ENCODE measurements around the gene TUT1. TPM values are rescaled to one million over a fixed set of nuclear protein-coding genes. Genes with fewer than 3 reads are reported as not detected.
A peak's percentile ranks its signal among the peaks of the same experiment; 100 is the strongest.

Gene TUT1
- total RNA-seq, 3 donors from 2014 or later (not counting 1 experiment from before 2014, with no cell fraction given) = 20.0 to 28.9 (median 26.2) TPM

DNA sequence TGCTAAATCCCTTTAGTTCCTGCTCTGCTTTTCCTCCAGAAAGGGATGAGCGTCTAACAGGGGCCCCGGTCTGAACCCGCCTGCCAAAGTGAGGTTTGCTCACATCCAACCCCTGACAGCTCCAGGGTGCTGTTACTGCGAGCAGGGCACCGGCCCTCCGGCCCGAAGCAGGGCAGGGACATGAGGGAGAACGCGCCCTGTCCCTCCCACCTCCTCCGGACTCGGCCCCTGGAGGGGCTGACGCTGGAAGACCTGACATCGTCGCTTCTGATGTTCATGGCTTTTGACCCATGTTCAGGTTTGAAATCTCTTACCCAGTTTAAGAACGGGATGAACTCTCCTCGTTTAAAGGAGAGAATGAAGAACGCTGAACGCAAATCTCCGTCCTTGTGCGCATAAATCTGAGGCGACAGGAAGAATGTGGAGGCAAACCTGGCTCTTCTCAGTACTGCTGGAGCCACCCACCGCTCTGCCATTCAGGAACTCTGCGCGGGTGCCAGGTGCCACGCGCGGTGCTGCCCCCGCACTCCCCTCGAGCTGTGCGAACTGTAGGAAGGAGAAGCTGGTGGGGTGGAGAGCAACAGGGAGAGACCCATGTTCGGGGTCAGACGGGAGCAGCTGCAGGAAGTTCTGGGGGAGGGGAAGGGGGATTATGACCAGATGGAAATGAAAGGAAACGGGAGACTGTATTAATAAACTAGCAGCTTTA is 16.8 kb downstream of the TUT1 start:
- Histone ChIP-seq H3K27ac (ENCODE audit: low read length) (peak overlapping the region; percentile 59), H3K9me3 (ENCODE audit: control insufficient read depth, insufficient read depth, low read length) (no peaks in the 10 kb centered on the region), H3K27me3 (ENCODE audit: control insufficient read depth, insufficient read depth, low read length) (no peaks in the 10 kb centered on the region), H3K4me3 (ENCODE audit: low read length) (peak overlapping the region; percentile 94), H3K36me3 (ENCODE audit: control insufficient read depth, insufficient read depth, low read length) (peaks cover 38% of the 10 kb centered on the region), H3K4me1 (ENCODE audit: control insufficient read depth, insufficient read depth, low read length) (peaks cover 27% of the 10 kb centered on the region)
- peak; percentile 1 to 6 (median 4) for ATAC-seq
- TF ChIP-seq, protein P1, sequence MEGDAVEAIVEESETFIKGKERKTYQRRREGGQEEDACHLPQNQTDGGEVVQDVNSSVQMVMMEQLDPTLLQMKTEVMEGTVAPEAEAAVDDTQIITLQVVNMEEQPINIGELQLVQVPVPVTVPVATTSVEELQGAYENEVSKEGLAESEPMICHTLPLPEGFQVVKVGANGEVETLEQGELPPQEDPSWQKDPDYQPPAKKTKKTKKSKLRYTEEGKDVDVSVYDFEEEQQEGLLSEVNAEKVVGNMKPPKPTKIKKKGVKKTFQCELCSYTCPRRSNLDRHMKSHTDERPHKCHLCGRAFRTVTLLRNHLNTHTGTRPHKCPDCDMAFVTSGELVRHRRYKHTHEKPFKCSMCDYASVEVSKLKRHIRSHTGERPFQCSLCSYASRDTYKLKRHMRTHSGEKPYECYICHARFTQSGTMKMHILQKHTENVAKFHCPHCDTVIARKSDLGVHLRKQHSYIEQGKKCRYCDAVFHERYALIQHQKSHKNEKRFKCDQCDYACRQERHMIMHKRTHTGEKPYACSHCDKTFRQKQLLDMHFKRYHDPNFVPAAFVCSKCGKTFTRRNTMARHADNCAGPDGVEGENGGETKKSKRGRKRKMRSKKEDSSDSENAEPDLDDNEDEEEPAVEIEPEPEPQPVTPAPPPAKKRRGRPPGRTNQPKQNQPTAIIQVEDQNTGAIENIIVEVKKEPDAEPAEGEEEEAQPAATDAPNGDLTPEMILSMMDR (IDR thresholded peaks at IDR 0.05) = no peak
- H3K4me1 Mint-ChIP-seq = peaks cover 36 to 54% of the 10 kb centered on the region in 2 donors
- peak in 1 of 2 donors; percentile 44 for DNase-seq
- no peaks in the 10 kb centered on the region for H3K27me3 Mint-ChIP-seq (ENCODE audit: low read depth in 2 of 2)
- H3K36me3 Mint-ChIP-seq = peaks cover 10% of the 10 kb centered on the region
- peak overlapping the region; percentile 99 for H3K4me3 Mint-ChIP-seq
- intact Hi-C loops (cut with micrococcal nuclease) = loop anchor here (1.0 to 5.0 kb wide), 2 partner anchors 17 to 133 kb away; partner anchors contain the start of genes BSCL2, GNG3 and TUT1
- peak overlapping the region; percentile 92 to 95 for H3K27ac Mint-ChIP-seq
- no peaks in the 10 kb centered on the region for H3K9me3 Mint-ChIP-seq
- 2% methylated on average over 33 of the region's 33 CpGs for WGBS (ENCODE audit: insufficient coverage)

DNA sequence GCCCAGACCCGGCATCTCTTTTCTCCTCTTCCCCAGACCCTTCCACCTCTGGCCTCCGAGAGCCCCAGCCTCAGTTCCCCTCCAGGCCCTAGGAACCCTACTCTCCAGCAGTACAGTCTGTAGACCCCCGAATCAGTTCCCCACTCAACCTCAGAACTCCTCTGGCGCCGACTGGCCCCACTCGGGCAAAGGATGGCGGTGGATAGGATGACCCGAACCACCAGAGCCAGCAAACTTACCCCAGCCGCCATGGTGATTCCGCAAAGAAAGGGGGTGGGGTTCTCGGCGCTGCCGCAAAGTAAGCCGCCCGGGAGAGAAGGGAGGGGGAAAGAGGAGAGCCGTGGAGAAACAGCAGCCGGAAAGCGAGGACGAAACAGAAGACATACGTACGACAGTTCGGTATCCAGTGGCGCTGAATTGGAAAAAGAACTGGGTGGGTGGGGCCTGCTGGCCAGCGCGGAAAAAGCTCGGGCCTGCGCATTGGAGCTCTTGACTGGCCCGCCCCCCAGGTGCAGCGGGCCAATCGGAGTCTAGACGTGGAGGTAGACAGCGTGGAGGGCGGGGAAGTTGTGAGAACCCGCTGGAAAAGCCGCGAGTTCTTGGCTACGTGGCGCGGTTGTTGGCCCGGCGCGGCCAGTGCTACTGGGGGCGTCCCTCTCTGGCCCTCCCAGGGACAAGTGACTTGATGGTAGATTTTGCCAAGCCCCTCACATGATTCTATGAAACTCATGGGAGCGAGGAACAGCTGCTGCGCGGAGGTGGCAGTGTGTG is 17.5 kb downstream of the TUT1 start, which contains the start of gene EEF1G:
Gene EEF1G, minus strand, starts transcription at position 300 of the 771 bp plus-strand sequence. Its CDS starts 49 bp downstream, at position 251.
- Histone ChIP-seq H3K9me3 (ENCODE audit: control insufficient read depth, insufficient read depth, low read length) (no peaks in the 10 kb centered on the region), H3K27me3 (ENCODE audit: control insufficient read depth, insufficient read depth, low read length) (no peaks in the 10 kb centered on the region), H3K27ac (ENCODE audit: low read length) (peak within 1 kb of the TSS; percentile 80), H3K4me3 (ENCODE audit: low read length) (peak within 1 kb of the TSS; percentile 94), H3K4me1 (ENCODE audit: control insufficient read depth, insufficient read depth, low read length) (peaks cover 27% of the 10 kb centered on the region), H3K36me3 (ENCODE audit: control insufficient read depth, insufficient read depth, low read length) (peaks cover 40% of the 10 kb centered on the region)
- peak within 1 kb of the TSS; percentile 92 to 95 for H3K27ac Mint-ChIP-seq
- H3K36me3 Mint-ChIP-seq = peaks cover 10% of the 10 kb centered on the region
- intact Hi-C loops (cut with micrococcal nuclease) = loop anchor here (1.0 to 5.0 kb wide), 3 partner anchors 16 to 134 kb away; partner anchors contain the start of genes BSCL2, GNG3 and TUT1
- H3K9me3 Mint-ChIP-seq = no peaks in the 10 kb centered on the region
- TF ChIP-seq, protein P1 (IDR thresholded peaks at IDR 0.05) = no peak
- no peaks in the 10 kb centered on the region for H3K27me3 Mint-ChIP-seq (ENCODE audit: low read depth in 2 of 2)
- ATAC-seq (peak; percentile 94 to 98 (median 94)), DNase-seq (peak; percentile 95 to 99)
- under 1% methylated on average over 46 of the region's 46 CpGs for WGBS (ENCODE audit: insufficient coverage)
- peak within 1 kb of the TSS; percentile 99 for H3K4me3 Mint-ChIP-seq
- peaks cover 36 to 54% of the 10 kb centered on the region in 2 donors for H3K4me1 Mint-ChIP-seq

DNA sequence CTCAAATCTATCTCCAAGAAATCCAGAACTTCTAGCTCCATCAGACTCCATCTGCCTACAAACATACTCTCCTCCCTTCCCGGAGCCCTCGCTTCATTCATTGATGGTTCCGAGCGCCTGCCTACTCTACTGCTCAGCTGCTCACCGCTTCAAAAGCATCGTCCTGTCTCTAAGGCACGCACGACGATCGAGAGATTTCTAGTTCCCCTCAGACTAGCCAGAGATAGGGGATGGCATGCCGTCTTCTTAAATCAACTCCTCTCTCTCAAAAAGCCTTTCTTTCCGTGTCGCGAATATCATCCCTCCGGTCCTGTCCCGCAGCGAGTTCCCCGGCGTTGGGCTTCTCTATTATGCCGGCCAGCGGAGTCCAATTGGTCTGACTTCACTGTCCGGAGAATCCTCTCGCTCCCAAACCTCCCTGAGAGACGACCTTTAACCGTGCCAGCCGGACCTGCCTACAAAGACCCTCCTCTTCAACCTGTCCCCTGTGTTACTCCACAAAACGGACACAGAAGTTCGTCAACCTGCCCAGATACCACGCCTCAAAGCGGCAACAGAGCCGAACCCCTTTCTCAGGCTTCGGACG is 18.2 kb downstream of the TUT1 start:
- Mint-ChIP-seq H3K27ac (peak overlapping the region; percentile 92 to 95), H3K27me3 (ENCODE audit: low read depth in 2 of 2) (no peaks in the 10 kb centered on the region), H3K9me3 (no peaks in the 10 kb centered on the region), H3K4me1 (peaks cover 36 to 54% of the 10 kb centered on the region in 2 donors), H3K36me3 (peaks cover 10% of the 10 kb centered on the region), H3K4me3 (peak overlapping the region; percentile 99)
- Histone ChIP-seq H3K27me3 (ENCODE audit: control insufficient read depth, insufficient read depth, low read length) (no peaks in the 10 kb centered on the region), H3K4me1 (ENCODE audit: control insufficient read depth, insufficient read depth, low read length) (peaks cover 27% of the 10 kb centered on the region), H3K9me3 (ENCODE audit: control insufficient read depth, insufficient read depth, low read length) (no peaks in the 10 kb centered on the region), H3K27ac (ENCODE audit: low read length) (peak overlapping the region; percentile 80), H3K36me3 (ENCODE audit: control insufficient read depth, insufficient read depth, low read length) (peaks cover 37% of the 10 kb centered on the region), H3K4me3 (ENCODE audit: low read length) (peak overlapping the region; percentile 94)
- WGBS (ENCODE audit: insufficient coverage) = under 1% methylated on average over 33 of the region's 33 CpGs
- DNase-seq (peak in 1 of 2 donors; percentile 65), ATAC-seq (no peak)
- intact Hi-C loops (cut with micrococcal nuclease) = loop anchor here (1.0 to 5.0 kb wide), 2 partner anchors 16 to 134 kb away; partner anchors contain the start of genes BSCL2 and GNG3
- TF ChIP-seq, protein P1 (IDR thresholded peaks at IDR 0.05) = no peak

All from natural killer cell (primary cell).